Measurements from ENCODE around the gene EPHA3. TPM values are rescaled to one million over a fixed set of nuclear protein-coding genes. Genes with fewer than 3 reads are reported as not detected.

Gene EPHA3
- polyA plus RNA-seq, 1 donor from 2014 or later: 33.0 TPM

- Histone ChIP-seq H3K27me3 (ENCODE audit: insufficient read depth, low read depth, low read length) (no peaks in the 10 kb centered on the region), H4K20me1 (ENCODE audit: insufficient read depth) (no peaks in the 10 kb centered on the region), H3F3A (ENCODE audit: insufficient read depth, low read length, poor library complexity, severe bottlenecking) (no peaks in the 10 kb centered on the region), H3K4me2 (ENCODE audit: low read length) (no peak overlapping the region), H3K9me2 (ENCODE audit: insufficient read depth, low read length) (no peaks in the 10 kb centered on the region), H3K9me3 (ENCODE audit: low read length) (no peaks in the 10 kb centered on the region), H3K79me2 (replicated peaks; ENCODE audit: insufficient read depth, low read length) (no peaks in the 10 kb centered on the region), H3K9ac (ENCODE audit: low read length) (no peak overlapping the region), H3K36me3 (ENCODE audit: insufficient read depth, low read length) (no peaks in the 10 kb centered on the region), H3K4me3 (ENCODE audit: low read length) (no peak overlapping the region), H2AFZ (ENCODE audit: low read depth, low read length) (no peak overlapping the region), H3K27ac (ENCODE audit: low read length) (no peak overlapping the region)
- TF ChIP-seq EP300 (conservative IDR thresholded peaks at IDR 0.05; ENCODE audit: poor library complexity, severe bottlenecking) (no peak), RAD21 (conservative IDR thresholded peaks at IDR 0.05) (no peak), MXI1 (conservative IDR thresholded peaks at IDR 0.05; ENCODE audit: poor library complexity, severe bottlenecking) (no peak), TAF1 (IDR thresholded peaks at IDR 0.05; ENCODE audit: low read depth) (no peak), POLR2AphosphoS5 (IDR thresholded peaks at IDR 0.05) (no peak), REST (IDR thresholded peaks at IDR 0.05; ENCODE audit: borderline replicate concordance) (no peak), EZH2 (IDR thresholded peaks at IDR 0.05; ENCODE audit: borderline replicate concordance, insufficient read depth, low read length, poor library complexity, severe bottlenecking) (no peak), CTCF (IDR thresholded peaks at IDR 0.05; ENCODE audit: poor library complexity, severe bottlenecking) (no peak), SMC3 (conservative IDR thresholded peaks at IDR 0.05; ENCODE audit: poor library complexity) (no peak)
Observed at GRCh38 chr3:89368846-89369245, 261.4 kb downstream of the EPHA3 start.

- Histone ChIP-seq H4K20me1 (ENCODE audit: insufficient read depth) (no peaks in the 10 kb centered on the region), H3K4me2 (ENCODE audit: low read length) (no peak overlapping the region), H3K27ac (ENCODE audit: low read length) (no peak overlapping the region), H3K79me2 (replicated peaks; ENCODE audit: insufficient read depth, low read length) (no peaks in the 10 kb centered on the region), H3K27me3 (ENCODE audit: insufficient read depth, low read depth, low read length) (no peaks in the 10 kb centered on the region), H3K9me2 (ENCODE audit: insufficient read depth, low read length) (no peaks in the 10 kb centered on the region), H3K4me3 (ENCODE audit: low read length) (no peak overlapping the region), H3K9ac (ENCODE audit: low read length) (no peak overlapping the region), H3F3A (ENCODE audit: insufficient read depth, low read length, poor library complexity, severe bottlenecking) (no peaks in the 10 kb centered on the region), H3K9me3 (ENCODE audit: low read length) (no peaks in the 10 kb centered on the region), H2AFZ (ENCODE audit: low read depth, low read length) (no peak overlapping the region), H3K36me3 (ENCODE audit: insufficient read depth, low read length) (no peaks in the 10 kb centered on the region)
- no peak for TF ChIP-seq POLR2AphosphoS5 (IDR thresholded peaks at IDR 0.05)
- no peak for TF ChIP-seq CTCF (IDR thresholded peaks at IDR 0.05; ENCODE audit: poor library complexity, severe bottlenecking)
- no peak for TF ChIP-seq EZH2 (IDR thresholded peaks at IDR 0.05; ENCODE audit: borderline replicate concordance, insufficient read depth, low read length, poor library complexity, severe bottlenecking)
- TF ChIP-seq TAF1 (IDR thresholded peaks at IDR 0.05; ENCODE audit: low read depth): no peak
- no peak for TF ChIP-seq SMC3 (conservative IDR thresholded peaks at IDR 0.05; ENCODE audit: poor library complexity)
- no peak for TF ChIP-seq EP300 (conservative IDR thresholded peaks at IDR 0.05; ENCODE audit: poor library complexity, severe bottlenecking)
- no peak for TF ChIP-seq RAD21 (conservative IDR thresholded peaks at IDR 0.05)
- TF ChIP-seq MXI1 (conservative IDR thresholded peaks at IDR 0.05; ENCODE audit: poor library complexity, severe bottlenecking): no peak
- TF ChIP-seq REST (IDR thresholded peaks at IDR 0.05; ENCODE audit: borderline replicate concordance): no peak
Observed at GRCh38 chr3:89372456-89372855, 265.0 kb downstream of the EPHA3 start.
